Caco-2 (cell line): ENCODE results near the gene SSTR3. TPM values are rescaled to one million over a fixed set of nuclear protein-coding genes. Genes with fewer than 3 reads are reported as not detected.

Experiments used
- BruUV-seq: library from RNA; stranded (reverse); fragments of 400-500 nt; replicated peaks from 2 replicates; lab custom pipeline; 2021; lab: Mats Ljungman, UMichigan
- CTCF ChIA-PET: fragments of 300-600 bp; sonication (Branson Sonifier 250); formaldehyde crosslinking; loops from one replicate; lab custom pipeline; 2022; ENCODE audit warnings: antibody characterized with exemption; lab: Charles Lee
- POLR2A ChIA-PET: fragments of 300-600 bp; sonication (Branson Sonifier 250); formaldehyde crosslinking; loops from one replicate; lab custom pipeline; 2022; ENCODE audit warnings: antibody characterized with exemption; lab: Charles Lee
- DNase-seq, 2 experiments: peaks; one replicate each; pipeline versions ENCODE4 v3.0.0 to v3.0.0-alpha.2; 2020 to 2022
- H3K27me3 ChIP-seq: replicated peaks from 2 replicates; pipeline ENCODE4 v1.6.0; 2011; ENCODE audit warnings: low read length; ENCODE audit not compliant: control insufficient read depth, insufficient read depth
- H3K36me3 ChIP-seq: 2 replicates; pipeline ENCODE4 v1.5.1; 2011; ENCODE audit warnings: low read length; ENCODE audit not compliant: control insufficient read depth, insufficient read depth
- H3K4me1 ChIP-seq: fragments of 250-450 bp; sonication (Bioruptor Pico); 2 replicates; pipeline ENCODE4 v1.5.1; 2020; ENCODE audit warnings: mild to moderate bottlenecking
- H3K4me3 ChIP-seq: 2 replicates; pipeline ENCODE4 v1.5.1; 2011; ENCODE audit warnings: low read depth, mild to moderate bottlenecking, control low read depth, low read length
- H3K9me3 ChIP-seq: fragments of 250-450 bp; sonication (Bioruptor Pico); 2 replicates; pipeline ENCODE4 v1.5.1; 2020; ENCODE audit warnings: mild to moderate bottlenecking, moderate library complexity
- H3K27ac Mint-ChIP-seq: one replicate; pipeline ENCODE4 v1.8.0; 2022; ENCODE audit warnings: mixed read lengths; ENCODE audit not compliant: unreplicated experiment
- H3K27me3 Mint-ChIP-seq: one replicate; pipeline ENCODE4 v1.8.0; 2022; ENCODE audit warnings: mixed read lengths; ENCODE audit not compliant: insufficient read depth, unreplicated experiment
- H3K36me3 Mint-ChIP-seq: one replicate; pipeline ENCODE4 v1.8.0; 2022; ENCODE audit warnings: mild to moderate bottlenecking, mixed read lengths; ENCODE audit not compliant: insufficient read depth, unreplicated experiment
- H3K4me1 Mint-ChIP-seq: one replicate; pipeline ENCODE4 v1.8.0; 2022; ENCODE audit warnings: low read depth, mixed read lengths; ENCODE audit not compliant: unreplicated experiment
- H3K4me3 Mint-ChIP-seq: one replicate; pipeline ENCODE4 v1.8.0; 2022; ENCODE audit warnings: mild to moderate bottlenecking, moderate library complexity, mixed read lengths; ENCODE audit not compliant: unreplicated experiment
- H3K9me3 Mint-ChIP-seq: one replicate; pipeline ENCODE4 v1.8.0; 2022; ENCODE audit warnings: mixed read lengths; ENCODE audit not compliant: unreplicated experiment
- intact Hi-C: fragments of 100-400 bp; cut with micrococcal nuclease; formaldehyde crosslinking; loops from one replicate; pipeline ENCODE4 v1.10.0; 2022; ENCODE audit not compliant: unreplicated experiment
- total RNA-seq: library from RNA; stranded (reverse); gene quantifications from 2 replicates; pipeline ENCODE4 v1.2.3, GENCODE V29; 2022
- TF ChIP-seq, protein P1 (sequence below), 2 experiments: fragments of 200-600 bp in 1 of 2; IDR thresholded peaks; 1 replicate in 1 of 2; 2 replicates in 1 of 2; pipeline versions ENCODE4 v1.5.1 to v1.8.0; 2011 to 2022; ENCODE audit warnings: antibody characterized with exemption in 1 of 2, control low read depth in 1 of 2, inconsistent platforms in 1 of 2, low read depth in 1 of 2, low read length in 1 of 2, mild to moderate bottlenecking in 1 of 2, moderate library complexity in 1 of 2; ENCODE audit not compliant: insufficient read depth in 1 of 2, severe bottlenecking in 1 of 2, unreplicated experiment in 1 of 2

The SSTR3 gene
- total RNA-seq, 1 experiment from 2014 or later = not detected

- CTCF ChIA-PET = interaction anchor here (0.6 to 2.6 kb wide), 24 partner anchors 10 to 670 kb away, joined by 3 to 8 read pairs (median 4); partner anchors contain the start of genes IFT27 and SSTR3
- peak; percentile 61 to 74 for DNase-seq
- Mint-ChIP-seq H3K36me3 (peaks cover 13% of the 10 kb centered on the region), H3K9me3 (no peaks in the 10 kb centered on the region), H3K4me1 (peaks cover 26% of the 10 kb centered on the region), H3K4me3 (peak overlapping the region; percentile 90), H3K27me3 (no peaks in the 10 kb centered on the region), H3K27ac (peak overlapping the region; percentile 59)
- H3K4me1 ChIP-seq = peaks cover 48% of the 10 kb centered on the region
- intact Hi-C loops = loop anchor here (1.0 to 10.0 kb wide), 3 partner anchors 33 to 255 kb away; no protein-coding TSS in a partner anchor
- peak overlapping the region; percentile 48 for H3K4me3 ChIP-seq
- no peaks in the 10 kb centered on the region for H3K9me3 ChIP-seq
- no TSS peak for BruUV-seq
- no peaks in the 10 kb centered on the region; the same call in 1 of the 2 replicates for H3K27me3 ChIP-seq
- POLR2A ChIA-PET = interaction anchor here (0.6 to 1.1 kb wide), 5 partner anchors 58 to 424 kb away, joined by 3 to 9 read pairs (median 4); partner anchors contain the start of genes IFT27 and KCTD17
- TF ChIP-seq, protein P1, sequence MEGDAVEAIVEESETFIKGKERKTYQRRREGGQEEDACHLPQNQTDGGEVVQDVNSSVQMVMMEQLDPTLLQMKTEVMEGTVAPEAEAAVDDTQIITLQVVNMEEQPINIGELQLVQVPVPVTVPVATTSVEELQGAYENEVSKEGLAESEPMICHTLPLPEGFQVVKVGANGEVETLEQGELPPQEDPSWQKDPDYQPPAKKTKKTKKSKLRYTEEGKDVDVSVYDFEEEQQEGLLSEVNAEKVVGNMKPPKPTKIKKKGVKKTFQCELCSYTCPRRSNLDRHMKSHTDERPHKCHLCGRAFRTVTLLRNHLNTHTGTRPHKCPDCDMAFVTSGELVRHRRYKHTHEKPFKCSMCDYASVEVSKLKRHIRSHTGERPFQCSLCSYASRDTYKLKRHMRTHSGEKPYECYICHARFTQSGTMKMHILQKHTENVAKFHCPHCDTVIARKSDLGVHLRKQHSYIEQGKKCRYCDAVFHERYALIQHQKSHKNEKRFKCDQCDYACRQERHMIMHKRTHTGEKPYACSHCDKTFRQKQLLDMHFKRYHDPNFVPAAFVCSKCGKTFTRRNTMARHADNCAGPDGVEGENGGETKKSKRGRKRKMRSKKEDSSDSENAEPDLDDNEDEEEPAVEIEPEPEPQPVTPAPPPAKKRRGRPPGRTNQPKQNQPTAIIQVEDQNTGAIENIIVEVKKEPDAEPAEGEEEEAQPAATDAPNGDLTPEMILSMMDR (IDR thresholded peaks at IDR 0.05; ENCODE audit: insufficient read depth in 1 of 2, low read depth in 1 of 2, low read length in 1 of 2, severe bottlenecking in 1 of 2, unreplicated experiment in 1 of 2) = no peak
- H3K36me3 ChIP-seq = no peaks in the 10 kb centered on the region
Observed at GRCh38 chr22:37199760-37200108, 12.5 kb downstream of the SSTR3 start.

DNA sequence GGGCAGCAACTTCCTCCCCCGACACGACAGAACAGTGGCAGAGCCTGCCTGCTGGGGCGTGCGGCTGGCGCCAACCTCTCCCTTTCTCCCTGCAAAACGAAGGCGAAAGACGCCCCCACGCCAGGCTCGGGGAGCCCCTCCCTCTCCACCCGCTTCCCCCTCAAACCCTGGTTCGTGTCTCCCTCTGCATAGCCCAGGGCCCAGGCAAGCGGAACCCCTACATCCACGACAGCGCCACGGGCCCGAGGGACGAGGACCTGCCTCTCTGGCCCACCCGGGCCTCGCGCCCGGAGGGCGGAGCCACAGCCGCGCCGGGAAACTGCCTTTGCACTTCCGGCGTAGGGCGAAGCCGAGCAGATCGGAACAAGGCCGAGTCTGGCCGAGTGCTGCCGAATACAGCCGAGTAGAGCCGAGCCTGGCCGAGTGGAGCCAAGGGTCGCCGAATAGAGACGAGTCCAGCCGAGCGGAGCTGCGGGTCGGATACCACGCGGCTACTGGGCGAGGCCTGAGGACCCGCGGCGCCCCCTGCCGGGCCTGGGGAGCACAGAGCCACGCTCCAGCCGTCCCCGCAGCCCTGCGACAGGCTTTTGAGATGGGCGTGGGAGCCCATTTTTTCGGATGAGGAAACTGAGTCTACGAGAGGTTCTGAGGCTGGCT, 13.0 kb downstream of the SSTR3 start:
- TF ChIP-seq, protein P1 (IDR thresholded peaks at IDR 0.05; ENCODE audit: insufficient read depth in 1 of 2, low read depth in 1 of 2, low read length in 1 of 2, severe bottlenecking in 1 of 2, unreplicated experiment in 1 of 2) = peak; percentile 89 to 95
- H3K27me3 ChIP-seq = no peaks in the 10 kb centered on the region; the same call in 1 of the 2 replicates
- H3K9me3 ChIP-seq = no peaks in the 10 kb centered on the region
- H3K36me3 ChIP-seq = no peaks in the 10 kb centered on the region
- peak overlapping the region; percentile 68 for H3K4me3 ChIP-seq
- H3K36me3 Mint-ChIP-seq = peaks cover 17% of the 10 kb centered on the region
- POLR2A ChIA-PET = interaction anchor here (0.6 to 1.1 kb wide), 4 partner anchors 57 to 423 kb away, joined by 3 to 9 read pairs (median 4); partner anchors contain the start of genes IFT27 and KCTD17
- CTCF ChIA-PET = interaction anchor here (0.6 to 2.6 kb wide), 25 partner anchors 11 to 670 kb away, joined by 3 to 8 read pairs (median 4); partner anchors contain the start of genes IFT27 and SSTR3
- DNase-seq = peak; percentile 97 to 99
- peaks cover 48% of the 10 kb centered on the region for H3K4me1 ChIP-seq
- H3K4me1 Mint-ChIP-seq = peaks cover 26% of the 10 kb centered on the region
- BruUV-seq = no TSS peak
- H3K27ac Mint-ChIP-seq = peak overlapping the region; percentile 59
- peak overlapping the region; percentile 90 for H3K4me3 Mint-ChIP-seq
- no peaks in the 10 kb centered on the region for H3K27me3 Mint-ChIP-seq
- intact Hi-C loops = loop anchor here (1.0 to 10.0 kb wide), 3 partner anchors 33 to 256 kb away; no protein-coding TSS in a partner anchor
- no peaks in the 10 kb centered on the region for H3K9me3 Mint-ChIP-seq

DNA sequence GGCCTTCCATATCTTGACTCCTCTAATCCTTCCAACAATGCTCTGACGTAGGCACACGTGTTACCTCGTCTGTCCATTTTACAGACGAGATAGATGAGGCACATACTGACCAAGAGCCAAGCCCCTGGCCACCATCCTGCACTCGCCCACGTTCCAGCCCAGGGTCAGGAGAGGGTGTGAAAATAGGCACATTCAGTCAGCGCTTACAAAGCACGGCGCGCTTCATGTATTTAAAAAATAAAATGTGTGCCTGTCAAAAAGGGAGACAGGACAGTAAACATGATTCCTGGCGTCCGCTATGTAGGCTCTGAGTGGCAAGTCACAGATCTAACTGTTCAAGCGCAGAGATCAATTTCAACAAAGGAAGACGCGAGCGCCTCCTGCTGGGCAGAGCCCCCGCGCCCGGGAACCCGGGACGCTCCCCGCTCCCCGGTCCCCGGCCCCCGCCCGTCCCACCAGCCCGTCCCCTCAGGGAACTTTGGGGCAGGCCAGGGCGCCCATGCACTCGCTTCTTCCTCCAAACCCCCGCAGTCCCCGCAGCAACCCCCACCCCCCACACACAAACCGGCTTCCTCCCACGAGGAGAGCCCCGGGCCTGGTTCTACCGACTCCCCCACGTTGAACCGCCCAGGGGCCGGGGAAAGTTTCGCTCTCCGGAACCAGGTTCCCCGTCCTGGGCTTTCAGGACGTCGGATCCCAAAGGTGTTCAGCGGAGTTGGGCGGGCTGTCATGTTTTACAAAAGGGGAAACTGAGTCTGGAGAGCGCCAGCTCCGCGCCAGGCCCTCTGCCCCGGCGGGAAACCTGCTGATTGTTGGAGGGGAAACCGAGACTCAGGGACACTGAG, 13.8 kb downstream of the SSTR3 start:
- ChIA-PET POLR2A (no interaction called here), CTCF (interaction anchor here (0.7 to 2.6 kb wide), 13 partner anchors 14 to 669 kb away, joined by 3 to 8 read pairs (median 5); partner anchors contain the start of genes IFT27 and SSTR3)
- Mint-ChIP-seq H3K9me3 (no peaks in the 10 kb centered on the region), H3K27me3 (no peaks in the 10 kb centered on the region), H3K36me3 (peaks cover 20% of the 10 kb centered on the region), H3K4me1 (peaks cover 26% of the 10 kb centered on the region), H3K4me3 (peak overlapping the region; percentile 90), H3K27ac (peak overlapping the region; percentile 59)
- no peaks in the 10 kb centered on the region for H3K36me3 ChIP-seq
- peak overlapping the region; percentile 68 for H3K4me3 ChIP-seq
- TF ChIP-seq, protein P1 (IDR thresholded peaks at IDR 0.05; ENCODE audit: insufficient read depth in 1 of 2, low read depth in 1 of 2, low read length in 1 of 2, severe bottlenecking in 1 of 2, unreplicated experiment in 1 of 2) = peak; percentile 86 to 90
- BruUV-seq = no TSS peak
- intact Hi-C loops = loop anchor here (1.0 to 10.0 kb wide), 3 partner anchors 32 to 256 kb away; no protein-coding TSS in a partner anchor
- peak; percentile 76 to 88 for DNase-seq
- peaks cover under 1% of the 10 kb centered on the region for H3K9me3 ChIP-seq
- H3K27me3 ChIP-seq = no peaks in the 10 kb centered on the region; the same call in 1 of the 2 replicates
- H3K4me1 ChIP-seq = peaks cover 48% of the 10 kb centered on the region
